ENCODE measurements around the gene PKIB.
A peak's percentile ranks its signal among the peaks of the same experiment; 100 is the strongest.

The PKIB gene

GRCh38 chr6:122669418-122669817 lies 59.2 kb downstream of the PKIB start:
- DNase-seq (ENCODE audit: low spot score), result no peak

- DNase-seq (ENCODE audit: low spot score), result no peak
These were observed 59.7 kb downstream of the PKIB start for GRCh38 chr6:122669868-122670267.

DNA sequence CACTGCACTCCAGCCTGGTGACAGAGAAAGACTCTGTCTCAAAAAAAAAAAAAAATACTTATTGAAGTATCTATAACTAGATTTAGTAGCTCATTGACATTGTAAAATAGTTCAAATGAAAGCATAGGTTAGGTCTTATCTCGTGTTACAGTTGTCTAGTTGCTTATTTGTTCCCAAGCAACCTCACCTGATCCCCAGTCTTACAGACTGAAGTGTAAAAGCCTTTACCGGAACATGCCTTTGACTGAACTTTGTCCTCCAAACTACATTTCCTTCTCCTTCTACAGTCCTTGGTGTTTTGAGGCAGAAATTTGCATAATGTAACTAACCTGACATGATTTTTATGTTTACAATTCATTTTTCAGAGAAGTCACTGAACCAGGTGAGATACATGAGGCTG lies 61.0 kb downstream of the PKIB start:
- DNase-seq (ENCODE audit: low spot score), result no peak

- no peak for DNase-seq (ENCODE audit: low spot score)
These were observed 63.2 kb downstream of the PKIB start for GRCh38 chr6:122673343-122673961.

GRCh38 chr6:122676146-122676545 lies 65.9 kb downstream of the PKIB start:
- DNase-seq (ENCODE audit: low spot score), result no peak

DNA sequence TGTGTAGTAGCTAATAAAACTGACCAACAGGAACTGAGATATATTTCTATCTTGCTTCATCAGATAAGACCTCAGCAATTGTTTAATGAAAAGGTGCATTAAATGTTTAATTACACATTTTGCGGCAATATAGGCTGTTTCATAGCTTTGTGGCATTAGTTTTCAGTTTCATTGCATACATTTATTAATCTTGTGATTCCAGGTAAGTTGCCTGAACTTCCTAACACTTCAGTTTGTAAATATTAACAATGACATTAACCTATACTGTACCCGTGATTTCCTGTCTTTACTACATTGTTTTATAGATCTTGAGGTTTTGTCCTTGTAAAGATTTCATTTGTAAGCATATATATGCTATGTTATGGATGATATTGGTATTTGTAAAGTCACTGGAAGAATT lies 66.5 kb downstream of the PKIB start:
- DNase-seq (ENCODE audit: low spot score), result no peak

DNA sequence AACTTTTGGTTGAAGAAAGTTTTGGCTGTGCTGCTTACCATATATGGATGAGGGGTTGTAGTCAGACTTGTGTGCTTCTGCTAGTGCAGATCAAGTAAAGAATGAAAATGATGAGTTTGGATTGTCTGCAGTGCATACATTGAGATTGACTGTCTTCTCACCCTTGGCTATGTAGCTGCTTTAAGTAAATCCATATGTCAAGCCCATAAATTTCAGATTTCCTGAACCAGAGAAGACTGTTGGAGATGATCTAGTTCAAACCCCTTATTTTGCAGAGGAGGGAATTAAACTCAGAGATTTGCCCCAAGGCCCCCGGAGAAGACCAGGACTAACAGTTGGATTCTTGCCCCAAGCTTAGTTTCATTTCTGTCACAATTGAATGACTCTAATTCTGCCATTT lies 67.2 kb downstream of the PKIB start:
- DNase-seq (ENCODE audit: low spot score), result no peak

DNA sequence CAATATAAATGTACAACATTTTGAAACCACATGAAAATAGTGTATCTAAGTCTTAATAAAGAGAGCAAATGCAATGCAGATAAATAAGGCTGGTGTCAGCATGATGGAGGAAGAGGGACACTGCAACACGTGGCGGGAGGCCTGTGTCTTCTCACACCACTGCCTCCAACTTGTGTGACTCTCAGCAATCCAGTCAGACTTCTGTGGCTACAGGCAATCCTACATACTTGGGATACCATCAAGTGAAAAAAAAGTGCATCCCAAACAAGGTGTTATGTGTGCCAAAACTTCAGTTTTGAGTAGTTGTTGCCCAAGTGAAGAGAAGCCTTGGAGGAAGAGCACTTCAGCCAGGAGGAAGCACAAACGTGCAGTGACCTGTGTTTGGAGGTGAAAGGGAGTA lies 68.6 kb downstream of the PKIB start:
- DNase-seq (ENCODE audit: low spot score), result no peak

- no peak for DNase-seq (ENCODE audit: low spot score)
These were observed 71.5 kb downstream of the PKIB start for GRCh38 chr6:122681705-122682104.

DNA sequence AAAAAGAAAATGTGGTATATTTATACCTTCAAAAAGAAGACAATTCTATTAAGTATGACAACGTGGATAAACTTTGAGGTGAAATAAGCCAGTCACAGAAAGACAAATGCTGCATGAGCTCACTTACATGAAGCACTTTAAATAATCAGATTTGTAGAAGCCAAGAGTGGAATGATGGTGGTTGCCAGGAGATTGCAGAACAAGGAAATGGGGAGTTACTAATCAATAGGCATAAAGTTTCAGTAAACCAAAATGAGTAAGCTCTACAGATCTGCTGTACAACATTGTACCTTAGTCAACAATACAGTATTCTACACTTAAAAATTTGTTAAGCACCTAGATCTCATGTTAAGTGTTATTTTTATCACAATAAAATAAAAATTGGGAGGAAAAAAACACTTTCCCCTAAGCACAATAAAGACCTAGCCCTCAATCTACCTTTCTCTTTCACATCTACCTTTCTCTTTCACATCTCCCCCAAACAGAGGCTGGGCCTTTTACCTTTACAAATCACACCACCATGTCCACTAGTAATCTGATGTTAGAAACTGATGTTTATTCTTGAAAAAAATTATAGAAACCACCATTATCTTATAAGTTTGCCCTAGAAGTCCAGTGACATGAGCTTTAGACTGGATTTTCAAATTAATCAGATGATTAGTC lies 73.9 kb downstream of the PKIB start:
- DNase-seq (ENCODE audit: low spot score), result no peak

- DNase-seq (ENCODE audit: low spot score), result no peak
These were observed 82.0 kb downstream of the PKIB start for GRCh38 chr6:122692175-122692598.

GRCh38 chr6:122692807-122693580 lies 82.8 kb downstream of the PKIB start:
- no peak for DNase-seq (ENCODE audit: low spot score)

DNA sequence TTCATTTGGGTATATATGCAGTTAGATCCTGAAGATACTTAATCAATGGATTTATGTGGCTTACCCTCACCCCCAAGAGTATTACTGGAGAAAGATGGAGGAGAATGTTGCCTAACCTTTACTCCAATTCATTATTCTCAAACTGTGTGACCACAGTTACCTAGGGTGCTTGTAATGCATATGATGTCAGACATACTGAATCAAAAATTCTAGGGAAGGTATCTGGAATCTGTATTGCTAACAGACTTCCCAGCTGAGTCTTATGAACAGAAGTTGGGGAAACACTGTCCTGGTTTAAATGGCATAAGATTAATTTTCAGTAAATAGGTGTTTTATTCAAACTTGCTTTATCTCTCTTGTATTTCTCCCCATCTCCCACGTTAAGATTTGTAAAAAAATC lies 83.9 kb downstream of the PKIB start:
- DNase-seq (ENCODE audit: low spot score), result no peak

- DNase-seq (ENCODE audit: low spot score), result peak; percentile 17
These were observed 84.4 kb downstream of the PKIB start for GRCh38 chr6:122694602-122695001.

DNA sequence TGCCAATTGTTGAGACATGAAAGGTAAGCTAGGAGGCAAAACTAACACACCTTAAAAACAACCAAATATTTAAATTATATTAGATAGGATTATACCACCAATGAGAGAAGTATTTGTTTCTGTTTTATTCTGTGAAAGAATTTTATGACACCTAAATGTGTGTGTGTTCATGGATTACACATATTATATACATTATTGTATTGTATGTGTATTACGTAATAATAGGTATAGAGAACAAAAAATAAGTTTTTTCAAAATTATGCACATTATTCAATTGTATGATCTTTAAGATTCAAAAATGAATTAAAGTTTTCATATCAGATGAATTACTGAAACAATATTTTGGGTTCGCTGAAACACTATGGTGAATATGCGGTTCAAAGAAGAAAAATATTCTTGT lies 85.0 kb downstream of the PKIB start:
- no peak for DNase-seq (ENCODE audit: low spot score)

DNA sequence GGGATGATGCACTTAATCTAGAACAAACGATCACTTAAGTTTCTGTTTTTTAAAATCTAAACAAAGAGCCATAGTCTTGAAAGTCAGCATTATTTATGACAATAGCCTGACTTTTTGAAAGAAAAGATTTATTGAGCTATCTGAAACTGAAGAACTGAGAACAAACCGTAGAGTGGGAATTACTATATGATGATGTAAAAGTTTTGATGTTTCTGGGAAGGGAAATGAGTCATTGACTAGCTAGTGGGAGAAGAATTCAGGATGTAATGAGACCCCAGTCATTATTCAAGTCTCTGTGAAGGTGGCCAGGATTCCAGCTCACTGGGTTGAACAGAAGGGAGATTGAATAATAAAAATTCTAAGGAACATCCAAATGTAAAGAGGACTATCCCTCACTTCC lies 85.9 kb downstream of the PKIB start:
- DNase-seq (ENCODE audit: low spot score), result no peak

DNA sequence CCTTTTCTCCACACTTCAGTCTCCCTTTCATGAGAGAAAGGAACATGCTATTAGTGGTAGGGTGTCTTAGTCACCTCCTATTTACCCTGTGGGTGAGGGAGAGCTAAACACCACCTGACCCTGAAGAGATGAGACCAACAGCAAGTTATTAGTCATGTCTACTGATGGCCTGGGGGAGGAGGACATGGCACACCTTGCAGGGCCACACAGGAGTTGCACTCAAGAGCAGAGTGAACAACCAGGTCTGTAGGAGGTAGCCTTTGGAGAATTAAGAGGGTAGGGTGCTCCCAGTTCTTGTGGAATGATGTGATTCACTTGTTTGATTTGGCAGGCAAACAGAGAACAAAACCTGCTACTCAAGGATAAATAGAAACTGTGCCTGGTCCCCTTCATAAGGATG lies 86.6 kb downstream of the PKIB start:
- DNase-seq (ENCODE audit: low spot score), result no peak

DNA sequence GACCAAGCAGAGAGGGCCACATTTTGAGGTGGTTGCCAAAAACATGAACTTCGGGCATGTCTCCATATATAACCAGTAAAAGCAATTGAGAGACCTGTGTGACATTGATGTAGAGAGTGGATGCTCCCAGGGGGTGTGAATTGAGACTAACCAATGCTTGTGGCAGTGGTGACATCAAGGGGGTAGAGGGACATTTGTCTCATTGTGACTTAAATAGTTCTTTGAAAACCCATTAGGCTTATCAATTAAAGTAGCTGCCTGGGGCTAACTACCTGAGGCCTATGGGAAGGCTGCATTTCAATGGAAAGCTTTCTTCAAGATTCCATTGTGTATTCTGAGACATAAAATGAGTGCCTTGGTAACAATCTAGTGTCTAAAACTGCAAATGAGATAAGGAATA lies 87.3 kb downstream of the PKIB start:
- no peak for DNase-seq (ENCODE audit: low spot score)

- DNase-seq (ENCODE audit: low spot score), result no peak
These were observed 91.5 kb downstream of the PKIB start for GRCh38 chr6:122701666-122702065.

DNA sequence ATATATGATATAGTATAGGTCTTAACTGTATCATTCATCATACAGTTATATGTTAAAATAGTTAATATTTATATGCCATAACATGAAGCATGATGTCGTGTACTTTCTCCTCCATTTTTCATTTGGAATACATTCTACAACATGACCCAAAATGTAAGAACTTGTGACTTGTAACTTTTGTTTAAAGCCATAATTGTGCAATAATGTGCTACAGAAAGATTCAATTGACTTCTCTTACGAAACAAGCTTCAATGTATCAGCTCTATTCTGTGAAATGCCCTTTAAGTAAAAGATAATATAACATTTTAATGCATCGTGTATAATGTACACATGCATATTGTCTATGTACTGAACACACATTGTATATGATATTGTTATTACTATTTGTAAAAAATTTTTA lies 92.6 kb downstream of the PKIB start:
- DNase-seq (ENCODE audit: low spot score), result no peak

DNA sequence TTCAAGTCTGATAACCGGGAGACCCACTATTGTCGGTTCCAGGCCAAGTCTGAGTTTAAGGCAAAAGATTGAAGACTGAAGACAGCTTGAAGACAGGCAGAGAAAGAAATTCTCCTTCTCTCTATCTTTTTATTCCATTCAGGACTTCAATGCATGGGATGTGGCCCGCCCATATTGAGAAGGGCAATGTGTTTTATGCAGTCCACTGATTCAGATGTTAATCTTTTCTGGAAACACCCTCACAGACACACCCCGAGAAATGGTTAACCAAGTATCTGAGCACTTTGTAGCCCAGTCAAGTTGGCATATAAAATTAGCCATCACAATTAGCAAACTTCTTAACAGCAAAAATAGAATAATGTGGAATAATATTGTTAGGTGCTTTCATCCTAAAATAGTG lies 93.9 kb downstream of the PKIB start:
- DNase-seq (ENCODE audit: low spot score), result no peak

DNA sequence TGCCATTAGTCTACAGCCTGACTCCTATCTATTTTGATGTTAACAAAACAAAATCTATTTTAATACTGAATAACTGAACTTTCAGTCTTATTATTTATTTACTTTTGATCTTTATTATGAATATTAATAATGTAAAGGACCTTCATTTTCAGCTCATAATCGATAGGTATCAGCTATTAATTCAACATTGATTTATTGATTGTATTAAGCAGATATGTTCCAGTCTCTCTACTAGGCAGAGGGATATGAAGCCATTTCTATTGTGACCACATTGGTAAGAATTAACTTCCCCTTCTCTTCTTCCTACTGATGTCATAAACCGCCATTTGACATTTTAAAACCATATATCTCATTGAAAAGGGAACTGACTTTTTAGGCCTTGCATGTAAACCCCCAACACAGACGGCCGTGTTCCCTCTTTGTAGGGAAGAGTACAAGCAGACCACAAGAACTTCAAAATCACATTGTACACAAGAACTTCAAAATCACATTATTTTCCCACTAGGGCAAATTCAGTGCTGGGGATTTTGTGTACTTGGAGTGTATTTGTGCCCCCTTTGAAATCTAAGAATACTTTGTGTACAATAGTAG lies 99.8 kb downstream of the PKIB start:
- DNase-seq (ENCODE audit: low spot score), result no peak

All from cerebellar cortex (tissue), 1 donor.